Head of caudate nucleus (tissue), 42 donors: ENCODE data around the gene TRMO.

ENCODE experiments used
- DNase-seq, 42 donors: peaks; one replicate each; pipeline versions ENCODE4 v3.0.0 to v3.0.0-alpha.2; 2020 to 2021; ENCODE audit warnings: mixed read lengths in 7 of 42
- intact Hi-C: fragments of 100-400 bp; cut with DNase I; formaldehyde crosslinking; loops from one replicate; pipeline ENCODE4 v1.15.0; 2022

TRMO gene

GRCh38 chr9:97910357-97910756, 11.9 kb downstream of the TRMO start:
- intact Hi-C loops, result loop anchor here (10.0 kb wide), 1 partner anchor 276 kb away; the partner anchor contains the start of genes NCBP1 and TSTD2
- DNase-seq, result peak in 2 of 42 donors; percentile 35 to 42

GRCh38 chr9:97908705-97909104, 13.6 kb downstream of the TRMO start:
- peak in 1 of 42 donors; percentile 49 for DNase-seq
- intact Hi-C loops, result no loop called here

GRCh38 chr9:97907632-97908031, 14.7 kb downstream of the TRMO start:
- no peak for DNase-seq
- intact Hi-C loops, result no loop called here

GRCh38 chr9:97907046-97907445, 15.3 kb downstream of the TRMO start:
- DNase-seq, result peak in 5 of 42 donors; percentile 12 to 25 (median 23)
- intact Hi-C loops, result no loop called here

GRCh38 chr9:97906236-97906831, 16.0 kb downstream of the TRMO start:
- peak in 23 of 42 donors; percentile 21 to 74 (median 37) for DNase-seq
- intact Hi-C loops, result no loop called here

- peak in 6 of 42 donors; percentile 17 to 63 (median 43) for DNase-seq
- intact Hi-C loops, result no loop called here
Observed at GRCh38 chr9:97905228-97905627, 17.1 kb downstream of the TRMO start.

GRCh38 chr9:97904725-97905124, 17.6 kb downstream of the TRMO start:
- DNase-seq, result no peak
- intact Hi-C loops, result loop anchor here (5.0 kb wide), 1 partner anchor 192 kb away; no protein-coding TSS in a partner anchor

- intact Hi-C loops, result loop anchor here (5.0 kb wide), 1 partner anchor 191 kb away; no protein-coding TSS in a partner anchor
- DNase-seq, result no peak
Observed at GRCh38 chr9:97903177-97903576, 19.1 kb downstream of the TRMO start.

GRCh38 chr9:97900738-97901565, 21.3 kb downstream of the TRMO start:
- intact Hi-C loops, result loop anchor here (5.0 kb wide), 1 partner anchor 189 kb away; no protein-coding TSS in a partner anchor
- peak in 13 of 42 donors; percentile 26 to 74 (median 35) for DNase-seq

GRCh38 chr9:97900103-97900737, 22.1 kb downstream of the TRMO start:
- intact Hi-C loops, result loop anchor here (5.0 kb wide), 1 partner anchor 188 kb away; no protein-coding TSS in a partner anchor
- DNase-seq, result no peak

- intact Hi-C loops, result no loop called here
- DNase-seq, result no peak
Observed at GRCh38 chr9:97895695-97896332, 26.5 kb downstream of the TRMO start.

GRCh38 chr9:97895211-97895610, 27.1 kb downstream of the TRMO start:
- intact Hi-C loops, result no loop called here
- DNase-seq, result no peak

- DNase-seq, result no peak
- intact Hi-C loops, result no loop called here
Observed at GRCh38 chr9:97892421-97892820, 29.9 kb downstream of the TRMO start.

GRCh38 chr9:97891736-97892135, 30.6 kb downstream of the TRMO start:
- no peak for DNase-seq
- intact Hi-C loops, result no loop called here

- DNase-seq, result peak in 12 of 42 donors; percentile 21 to 66 (median 37)
- intact Hi-C loops, result no loop called here
Observed at GRCh38 chr9:97889941-97890887, 32.1 kb downstream of the TRMO start.

- intact Hi-C loops, result no loop called here
- no peak for DNase-seq
Observed at GRCh38 chr9:97880336-97880735, 42.0 kb downstream of the TRMO start.

- peak in 1 of 42 donors; percentile 4 for DNase-seq
- intact Hi-C loops, result no loop called here
Observed at GRCh38 chr9:97876061-97876460, 46.2 kb downstream of the TRMO start.

- DNase-seq, result no peak
- intact Hi-C loops, result no loop called here
Observed at GRCh38 chr9:97875111-97875510, 47.2 kb downstream of the TRMO start.
